DMS153 treated with DMSO at 0.1 percent for 48 hours (cell line): Measurements from ENCODE around the gene EDA.
A peak's percentile ranks its signal among the peaks of the same experiment; 100 is the strongest.

ENCODE experiments used
- DNase-seq: peaks from one replicate; lab custom pipeline; 2025; ENCODE audit not compliant: unreplicated experiment; lab: John Stamatoyannopoulos, UW

The EDA gene

DNA sequence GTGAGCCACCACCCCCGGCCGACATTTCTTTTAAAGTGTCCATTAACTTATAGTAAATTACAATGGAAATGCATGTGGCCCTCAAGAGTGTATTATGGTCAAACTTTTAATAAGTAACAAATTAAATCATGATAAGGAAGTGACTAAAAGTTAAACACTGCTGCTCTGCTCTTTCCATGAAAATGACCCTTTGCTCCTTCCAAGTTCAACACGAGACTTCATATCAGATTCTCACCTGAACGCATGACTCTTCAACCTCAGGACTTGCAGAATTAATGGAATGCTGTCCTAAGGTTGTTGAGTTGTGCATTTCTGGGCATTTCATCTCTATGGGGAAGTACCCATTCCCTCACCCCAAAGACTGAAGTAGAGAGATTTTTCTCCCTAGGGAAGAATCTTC is 406.7 kb downstream of the EDA start:
- no peak for DNase-seq

DNA sequence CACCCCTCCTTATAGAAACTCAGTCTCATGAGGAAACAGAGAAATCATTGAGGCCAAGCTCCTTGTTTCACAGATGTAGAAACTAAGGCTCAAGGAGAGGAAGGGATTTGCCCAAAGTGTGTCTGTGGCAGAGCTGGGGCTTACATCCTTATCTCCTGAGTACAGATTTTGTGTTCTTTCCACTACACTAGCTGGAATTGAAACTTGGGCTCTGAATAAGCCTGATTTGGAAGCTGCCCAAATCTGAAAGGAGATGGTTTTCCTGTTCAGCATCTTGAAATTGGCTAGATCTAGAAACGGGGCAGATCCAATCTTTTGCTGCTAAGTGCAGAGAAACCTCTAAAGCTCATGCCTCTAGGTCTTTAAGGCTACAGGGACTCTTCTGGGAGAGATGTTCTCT is 409.6 kb downstream of the EDA start:
- no peak for DNase-seq

DNA sequence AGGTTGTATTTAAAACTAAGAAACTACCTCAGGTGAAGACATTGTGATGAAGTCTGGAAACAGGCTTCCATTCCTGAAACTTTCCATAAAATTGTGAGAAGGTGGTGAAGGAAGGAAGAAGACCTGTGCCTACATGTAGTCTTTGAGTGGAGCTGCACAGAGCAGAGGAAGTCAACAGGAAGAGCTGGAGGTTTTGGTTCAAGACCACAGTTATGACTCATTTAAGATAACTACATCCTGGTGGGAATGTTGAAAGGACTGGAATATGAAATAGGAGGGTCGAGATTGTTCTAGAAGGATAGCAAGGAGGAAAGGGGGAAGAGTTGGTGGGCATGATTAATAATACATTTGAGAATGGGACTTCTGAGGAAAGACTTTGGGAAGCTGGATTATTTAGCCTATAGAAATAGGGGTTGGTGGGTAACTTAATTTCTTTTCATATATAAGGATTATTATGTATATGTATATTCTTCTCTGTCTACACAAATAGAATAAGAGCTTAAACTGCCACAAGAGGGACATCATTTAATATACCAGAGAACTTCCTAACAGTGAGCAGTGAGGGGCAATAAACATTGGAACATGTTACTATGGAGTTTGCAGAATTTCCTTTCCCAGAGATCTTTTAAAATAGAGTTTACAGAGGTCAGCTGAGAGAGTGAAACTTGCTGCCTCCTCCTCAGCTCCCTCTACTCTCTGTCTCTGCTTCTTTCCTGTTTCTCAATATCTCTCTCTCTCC is 410.4 kb downstream of the EDA start:
- no peak for DNase-seq

DNA sequence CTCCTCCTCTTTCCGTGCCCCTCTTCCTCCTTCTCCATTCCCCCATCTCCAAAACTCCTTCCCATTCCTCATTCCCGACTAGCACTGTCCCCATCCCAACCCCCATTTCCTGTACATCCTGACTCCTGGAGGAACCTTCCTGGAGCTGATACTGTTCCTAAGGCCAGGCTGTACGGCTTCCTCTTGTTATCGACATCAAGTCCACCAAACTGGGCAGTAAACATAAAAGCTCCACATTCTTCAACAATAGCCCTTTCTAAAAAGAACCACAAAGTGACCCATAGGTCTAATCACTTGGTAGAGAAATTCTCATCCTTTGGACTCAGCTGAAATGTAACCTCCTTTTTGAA is 410.9 kb downstream of the EDA start:
- no peak for DNase-seq

DNA sequence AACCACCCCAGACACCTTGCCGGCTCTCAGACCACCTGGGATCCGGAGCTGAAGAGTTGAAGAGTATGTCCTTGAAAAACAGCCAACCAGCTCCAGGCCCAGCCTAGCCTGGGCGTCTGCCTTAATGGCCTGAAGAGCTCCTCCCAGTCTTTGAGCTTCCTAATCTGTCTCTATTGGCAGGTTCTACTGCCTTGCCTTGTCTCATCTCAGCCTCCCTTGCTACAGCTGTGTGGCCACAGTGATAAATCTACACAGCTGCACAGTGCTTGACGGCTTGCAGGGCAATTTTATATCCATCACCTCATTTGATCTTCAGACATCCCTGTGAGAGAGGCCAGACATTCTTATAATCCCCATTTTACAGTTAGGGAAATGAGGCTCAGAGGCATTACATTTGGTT is 413.9 kb downstream of the EDA start:
- no peak for DNase-seq

DNA sequence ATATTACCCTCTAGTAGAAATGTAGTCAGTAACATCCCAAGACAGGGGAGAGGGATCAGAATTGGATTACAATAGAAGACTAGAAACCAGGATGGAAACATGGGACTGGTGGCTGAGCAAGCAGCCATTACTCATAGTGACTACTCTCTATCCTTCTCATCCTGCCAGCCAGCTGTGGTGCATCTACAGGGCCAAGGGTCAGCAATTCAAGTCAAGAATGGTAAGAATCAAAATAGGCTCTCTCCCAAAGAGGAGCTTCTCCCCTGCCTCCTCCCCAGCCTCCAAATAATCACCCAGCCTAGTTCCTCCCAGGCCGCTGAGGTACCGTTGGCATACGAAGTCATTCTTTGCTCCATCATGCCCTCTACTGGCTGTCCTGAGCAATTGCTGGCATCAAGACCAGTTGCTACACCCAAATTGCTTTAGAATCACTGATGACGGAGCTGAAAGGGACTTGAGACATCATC is 414.4 kb downstream of the EDA start:
- peak; percentile 44 for DNase-seq

DNA sequence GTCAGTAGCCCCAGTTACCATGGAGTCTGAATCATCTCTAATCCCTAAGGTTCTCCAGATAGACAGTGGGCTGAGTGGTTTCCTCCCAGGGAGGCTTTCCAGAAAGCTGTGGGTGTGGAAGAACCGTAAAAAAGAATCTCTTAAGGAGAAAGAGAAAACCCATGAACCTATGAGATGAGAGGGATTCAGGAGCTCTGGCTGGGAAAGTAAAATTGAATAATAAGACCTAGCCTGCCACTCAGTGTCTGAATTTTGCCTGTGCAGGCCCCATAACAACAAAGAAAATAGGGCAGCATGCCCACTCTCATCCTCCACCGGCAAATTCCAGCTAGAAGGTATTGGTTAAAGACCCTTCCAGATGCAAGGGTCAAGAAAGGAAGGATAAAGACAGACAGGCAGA is 416.9 kb downstream of the EDA start:
- DNase-seq = no peak

DNA sequence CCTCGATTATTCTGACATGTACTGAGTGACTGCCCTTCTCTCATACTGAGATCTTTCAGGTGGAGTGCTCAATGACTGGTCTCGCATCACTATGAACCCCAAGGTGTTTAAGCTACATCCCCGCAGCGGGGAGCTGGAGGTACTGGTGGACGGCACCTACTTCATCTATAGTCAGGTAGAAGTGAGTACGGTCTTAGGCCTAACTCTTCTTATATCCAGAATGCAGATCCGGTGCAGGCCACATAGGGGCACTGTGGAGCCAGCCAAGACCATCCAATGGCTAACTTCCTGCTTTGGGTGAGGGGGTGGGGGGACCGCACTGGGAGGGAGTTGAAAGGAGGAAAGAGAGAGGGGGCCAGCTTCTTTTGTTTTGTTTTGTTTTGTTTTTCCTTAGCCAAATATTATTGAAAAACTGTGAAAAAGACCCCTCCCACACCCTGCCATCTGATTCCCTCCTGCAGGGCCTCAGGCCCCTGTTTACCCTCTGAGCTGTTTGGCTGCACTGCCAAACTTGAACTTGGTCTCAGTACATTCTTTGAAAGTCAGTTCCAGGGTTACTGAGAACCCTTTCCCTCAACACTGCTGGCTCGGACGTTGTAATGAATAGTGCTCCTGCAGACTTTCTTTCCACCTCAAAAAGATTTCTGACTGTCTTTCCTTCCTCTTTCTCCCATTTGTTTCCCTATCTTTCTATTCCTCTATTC is 417.6 kb downstream of the EDA start:
- DNase-seq = no peak

DNA sequence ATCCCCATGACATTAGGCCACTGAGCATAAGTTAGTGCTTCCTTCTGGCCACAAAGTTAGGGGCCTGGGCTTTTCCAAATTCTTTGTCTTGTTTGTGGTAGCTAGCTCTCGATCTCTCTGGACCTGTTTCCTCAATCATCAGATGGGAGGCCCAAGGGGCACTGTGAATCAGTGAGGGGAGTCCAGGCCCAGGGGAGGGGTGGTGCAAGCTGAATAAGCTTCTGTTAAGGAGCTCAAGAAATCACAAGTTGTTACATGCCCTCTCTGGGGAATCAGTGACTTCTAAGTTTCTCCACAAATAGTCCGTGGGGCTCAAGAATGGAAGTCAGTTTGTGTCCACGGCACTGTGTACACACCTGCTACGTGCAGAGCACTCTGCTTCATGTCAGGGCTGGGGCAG is 418.7 kb downstream of the EDA start:
- DNase-seq = no peak

DNA sequence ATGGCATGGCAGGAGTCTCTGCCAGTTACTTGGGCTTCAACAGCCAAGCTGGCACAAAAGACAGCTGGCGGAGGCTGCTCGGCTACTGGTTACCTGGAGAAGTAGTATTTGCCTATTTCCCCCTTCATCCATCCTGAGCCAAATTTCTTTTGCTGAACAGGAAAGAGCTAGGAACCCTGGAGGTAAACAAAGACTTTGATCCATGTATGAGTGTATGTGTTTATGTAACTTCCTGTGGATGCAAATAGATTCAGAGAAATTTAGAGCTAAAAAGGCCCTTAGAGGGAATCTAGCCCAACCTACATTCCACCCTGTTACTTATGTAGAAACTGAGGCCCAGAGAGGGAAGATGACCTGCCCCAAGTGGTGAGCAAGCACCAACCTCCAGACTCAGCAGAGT is 422.6 kb downstream of the EDA start:
- no peak for DNase-seq

DNA sequence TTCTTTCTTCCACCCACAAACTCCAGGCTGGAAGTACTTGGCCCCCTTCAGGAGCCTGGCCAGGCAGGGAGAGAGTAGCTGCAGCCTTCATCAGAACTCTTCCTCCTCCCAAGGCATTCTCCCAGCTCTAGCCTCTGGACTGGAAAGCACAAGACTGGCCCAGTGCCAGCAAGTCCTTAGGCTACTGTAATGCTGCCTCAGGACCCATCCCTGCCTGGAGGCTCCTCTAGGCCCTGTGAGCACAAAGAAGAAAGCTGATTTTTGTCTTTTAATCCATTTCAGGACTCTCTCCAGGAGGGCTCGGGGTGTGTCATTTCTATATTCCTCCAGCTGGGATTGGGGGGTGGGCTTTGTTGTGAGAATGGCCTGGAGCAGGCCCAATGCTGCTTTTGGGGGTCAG is 423.0 kb downstream of the EDA start:
- no peak for DNase-seq

DNA sequence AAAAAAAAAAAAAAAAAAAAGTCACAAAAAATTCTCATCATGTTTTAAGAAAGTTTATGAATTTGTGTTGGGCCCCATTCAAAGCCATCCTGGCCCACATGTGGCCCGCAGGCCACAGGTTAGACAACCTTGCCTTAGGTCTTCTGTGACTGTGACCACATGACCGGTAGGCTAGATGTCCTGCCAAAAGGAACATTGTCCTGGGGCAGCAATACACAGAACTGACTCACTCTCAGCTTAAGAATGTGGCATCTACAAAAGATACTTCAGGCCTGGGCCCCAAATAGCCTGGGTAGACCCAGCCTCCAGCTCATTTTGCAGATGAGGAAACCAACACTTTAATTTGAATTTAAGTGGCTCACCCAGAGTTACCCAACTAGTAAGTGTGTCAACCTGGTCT is 423.8 kb downstream of the EDA start:
- no peak for DNase-seq

DNA sequence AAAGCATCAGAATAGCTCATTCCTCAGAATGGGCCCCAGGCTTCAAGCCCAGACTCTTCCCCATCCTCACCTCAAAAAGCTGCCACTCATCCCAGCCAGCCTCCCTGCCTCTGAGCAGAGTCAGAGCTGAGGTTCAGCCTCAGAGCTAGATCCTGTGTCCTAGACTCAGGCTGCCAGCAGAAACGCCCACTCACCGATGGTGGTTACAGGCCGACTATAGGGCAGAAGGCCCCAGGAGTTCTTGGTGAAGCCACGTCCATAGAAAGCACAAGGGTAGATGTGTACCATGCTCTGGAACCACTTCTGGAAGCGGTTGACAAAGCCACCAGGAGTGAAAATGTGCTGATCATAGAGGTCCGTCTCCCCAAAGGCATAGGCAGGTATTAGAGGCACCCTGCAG is 426.1 kb downstream of the EDA start:
- no peak for DNase-seq

DNA sequence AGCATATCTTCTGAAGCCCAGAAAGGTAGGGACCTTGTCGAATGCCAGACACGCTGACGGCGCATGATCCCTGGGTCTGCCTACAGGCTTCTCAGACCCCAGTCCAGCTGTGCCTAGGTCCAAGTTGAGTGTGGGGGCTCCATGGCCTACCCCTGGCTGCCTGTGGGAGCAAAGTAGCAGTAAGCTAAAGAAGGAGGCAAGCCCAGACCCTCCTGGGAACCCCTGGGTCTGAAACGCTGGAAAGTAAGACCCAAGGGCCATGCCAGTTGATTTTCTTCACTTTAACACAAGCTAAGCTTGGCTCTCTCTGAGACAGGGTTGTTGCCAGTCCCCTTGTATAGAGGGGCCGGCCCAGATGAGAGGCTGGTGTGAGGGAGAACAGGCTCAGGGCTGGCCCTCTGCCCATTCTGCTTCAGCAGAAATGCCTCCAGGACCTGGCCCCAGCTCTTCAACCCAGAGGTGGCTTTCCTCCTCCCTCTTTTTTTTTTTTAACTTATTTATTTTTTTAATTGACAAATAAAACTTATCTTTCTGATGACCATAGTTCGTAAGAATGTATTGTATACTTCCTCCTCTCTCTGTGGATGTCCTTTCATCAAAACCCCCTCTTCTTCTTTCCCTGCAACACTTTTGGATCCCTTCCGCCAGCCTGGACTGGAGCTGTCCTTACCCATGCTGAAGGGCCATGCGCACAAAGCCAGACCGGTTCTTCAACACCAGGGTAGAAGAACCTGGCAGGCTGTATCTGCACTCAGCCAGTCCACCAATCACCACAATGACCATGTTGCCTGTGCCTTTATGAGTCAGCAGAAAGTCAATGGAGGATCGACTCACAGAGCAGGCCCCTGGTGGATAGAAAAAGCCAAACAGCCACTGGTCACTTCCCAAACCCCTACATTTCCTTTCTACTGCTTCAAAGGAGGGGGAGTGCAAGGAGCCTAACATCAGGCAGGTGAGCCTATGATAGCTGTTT is 426.8 kb downstream of the EDA start:
- DNase-seq = no peak

DNA sequence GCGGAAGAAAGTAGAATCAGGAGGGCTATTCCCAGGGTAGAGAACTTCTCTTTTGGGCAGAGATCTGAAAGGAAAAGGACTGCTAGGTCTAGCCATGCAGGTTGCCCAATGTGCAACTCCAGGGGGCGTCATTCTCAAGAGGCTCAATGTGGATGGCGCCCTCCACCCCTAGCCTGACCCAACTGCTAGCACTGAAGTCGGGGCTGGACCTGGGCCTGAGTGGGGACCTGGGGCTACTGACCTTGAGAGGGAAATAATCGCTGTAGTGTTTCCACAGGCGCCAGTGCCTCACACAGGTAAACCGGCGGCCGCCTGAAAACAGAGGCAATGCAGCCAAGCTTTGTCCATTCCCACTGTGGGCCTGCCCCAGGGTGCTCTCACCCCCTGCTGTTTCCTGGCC is 427.8 kb downstream of the EDA start:
- no peak for DNase-seq

DNA sequence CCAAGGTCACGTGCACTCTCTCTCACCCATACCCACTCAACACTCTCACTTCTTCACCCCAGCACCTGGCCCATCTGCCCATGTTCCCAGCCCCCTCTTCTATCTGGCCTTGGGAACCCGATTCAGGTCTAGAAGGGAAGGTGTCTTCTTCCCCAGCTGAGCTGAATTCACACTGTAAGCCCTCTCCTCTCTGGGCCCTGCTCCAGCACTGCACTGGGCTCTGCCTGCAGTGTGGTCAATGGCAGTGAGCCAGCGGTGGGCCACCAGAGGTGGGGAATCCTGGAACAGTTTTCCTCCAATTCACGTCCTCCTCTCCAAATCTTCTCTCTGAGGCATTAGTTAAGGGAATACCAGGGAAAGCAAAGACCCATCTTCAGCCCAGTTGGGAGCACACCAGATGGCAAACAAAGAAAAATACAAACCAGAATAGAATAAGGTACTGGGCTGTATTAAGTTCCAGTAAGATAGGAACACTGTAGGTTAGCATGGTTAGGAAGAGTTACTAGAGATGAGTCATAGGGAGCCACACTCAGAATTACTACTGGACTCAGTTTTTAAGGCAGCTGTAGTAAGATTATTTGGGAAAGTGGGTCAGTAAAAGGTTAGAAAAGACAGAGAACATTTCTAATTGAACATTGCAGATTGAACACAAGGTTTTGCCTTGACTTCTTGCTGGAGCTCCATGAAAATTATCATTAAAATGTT is 428.8 kb downstream of the EDA start:
- DNase-seq = no peak

DNA sequence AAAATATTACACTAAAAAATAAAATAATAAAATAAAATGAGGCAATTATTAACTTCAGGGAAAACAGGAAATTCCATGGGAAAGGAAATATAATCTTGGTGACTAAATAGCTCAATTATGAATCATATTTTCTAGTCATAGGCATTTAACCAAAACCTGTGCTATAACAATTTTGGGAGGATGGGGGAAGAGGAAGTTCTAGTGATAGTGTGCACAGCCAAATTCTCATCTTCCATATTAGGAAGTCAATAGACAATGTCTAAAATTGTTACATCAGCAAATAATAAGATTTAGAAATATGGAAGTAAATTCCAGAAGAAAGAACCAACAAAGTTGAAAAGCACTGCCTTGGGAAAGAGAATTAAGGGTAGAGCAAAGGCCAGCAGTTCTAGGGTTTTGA is 431.1 kb downstream of the EDA start:
- DNase-seq = no peak

DNA sequence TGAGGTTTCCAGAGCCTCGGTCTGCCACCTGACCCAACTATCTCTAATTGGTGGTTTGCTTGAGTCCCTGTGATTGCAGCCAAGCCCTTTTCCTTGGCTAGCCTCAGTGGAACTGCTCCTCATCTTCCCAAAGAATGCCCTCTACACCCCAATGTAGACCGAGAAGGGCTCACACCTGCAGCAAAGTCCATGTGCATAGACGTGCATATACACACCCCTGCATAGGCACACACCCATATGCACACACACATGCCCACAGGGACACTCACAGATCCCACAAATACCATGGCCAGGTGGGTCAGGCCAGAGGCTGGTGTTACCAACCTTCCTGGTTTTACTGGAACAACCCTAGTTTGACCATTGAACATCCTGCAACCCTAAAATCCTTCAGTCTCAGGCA is 433.5 kb downstream of the EDA start:
- DNase-seq = no peak

DNA sequence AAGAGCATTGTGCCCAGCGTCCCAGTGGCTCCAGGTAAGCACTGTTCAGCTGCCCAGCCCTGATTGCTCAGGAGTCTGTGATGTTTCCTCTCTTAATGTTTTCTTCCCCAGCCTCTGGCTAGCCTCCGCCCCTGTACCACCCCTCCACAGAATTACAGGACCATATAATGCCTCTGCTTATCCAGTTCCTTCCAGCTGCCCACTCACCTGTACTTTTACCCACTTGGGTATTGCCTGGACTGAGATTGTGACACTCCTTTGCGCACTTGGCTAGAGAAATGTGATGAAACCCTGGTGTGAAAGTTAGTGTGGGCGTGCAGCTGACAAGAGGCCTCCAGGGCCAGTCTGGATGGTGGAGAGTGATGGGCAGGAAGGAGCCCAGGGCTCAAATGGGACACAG is 434.0 kb downstream of the EDA start, which contains the start of gene AWAT2:
AWAT2 (minus strand) TSS at position 14 of the 400 bp plus-strand sequence; CDS start at position 8, 6 bp downstream.
- no peak for DNase-seq

DNA sequence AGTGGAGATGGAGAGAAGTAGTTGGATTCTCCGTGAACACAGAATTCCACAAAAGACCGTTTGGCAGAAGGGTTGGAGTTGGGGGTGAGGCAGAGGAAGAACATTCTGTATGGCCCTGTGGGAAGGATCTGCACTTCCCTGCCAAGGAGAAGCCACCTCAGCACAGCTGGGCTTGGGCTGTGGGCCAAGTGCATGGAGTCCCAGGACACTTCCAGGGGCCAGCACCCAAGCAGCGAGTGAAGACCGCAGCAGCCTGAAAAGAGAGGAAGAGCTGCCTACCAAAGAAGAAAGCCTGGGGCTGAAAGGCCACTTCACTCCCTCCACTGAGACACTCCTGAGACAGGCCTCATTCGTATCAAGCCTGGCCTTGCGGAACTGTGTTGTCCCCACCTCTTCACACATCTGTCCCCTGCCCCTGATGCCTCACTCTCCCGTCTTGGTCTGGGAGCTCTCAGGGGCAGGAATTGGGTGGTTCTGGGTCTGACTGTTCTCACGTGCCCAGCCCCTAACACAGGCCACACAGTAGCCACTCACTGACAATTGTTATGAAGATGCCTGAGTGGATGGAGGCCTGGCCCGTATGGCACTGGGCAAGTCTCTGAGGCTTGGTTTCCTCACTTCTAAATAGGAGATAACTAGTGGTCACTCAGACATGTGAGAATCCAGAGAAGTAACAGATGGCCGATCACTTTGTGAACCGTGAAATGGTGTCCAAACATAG is 437.1 kb downstream of the EDA start:
- no peak for DNase-seq
